CD14-positive monocyte (primary cell): ENCODE data around the gene FBN2. TPM values are rescaled to one million over a fixed set of nuclear protein-coding genes. Genes with fewer than 3 reads are reported as not detected.

Experiments
- DNase-seq, 3 donors: peaks; one replicate each; pipeline ENCODE4 v3.0.0-alpha.2; 2011 to 2022
- H2AFZ ChIP-seq: 2 replicates; pipeline ENCODE4 v1.6.0; 2012; ENCODE audit warnings: mild to moderate bottlenecking, low read depth, low read length, inconsistent platforms; ENCODE audit not compliant: insufficient read depth, poor library complexity, severe bottlenecking
- H3K27ac ChIP-seq, 2 donors: 1 replicate in 1 of 2; 2 replicates in 1 of 2; pipeline ENCODE4 v1.5.1; 2012 to 2013; ENCODE audit warnings: low read length in 2 of 2, control low read depth in 1 of 2, inconsistent platforms in 1 of 2, low read depth in 1 of 2, mild to moderate bottlenecking in 1 of 2
- H3K27me3 ChIP-seq, 2 donors: one replicate each; pipeline versions ENCODE4 v1.6.0 to v1.6.1; 2011 to 2013; ENCODE audit warnings: low read length in 2 of 2; ENCODE audit not compliant: control insufficient read depth in 2 of 2, insufficient read depth in 2 of 2
- H3K36me3 ChIP-seq, 2 donors: replicated peaks in 1 of 2; 1 replicate in 1 of 2; 2 replicates in 1 of 2; pipeline versions ENCODE4 v1.5.1 to v1.6.1; 2012 to 2013; ENCODE audit warnings: low read length in 2 of 2, control low read depth in 1 of 2, inconsistent platforms in 1 of 2, mild to moderate bottlenecking in 1 of 2; ENCODE audit not compliant: insufficient read depth in 2 of 2, control insufficient read depth in 1 of 2
- H3K4me1 ChIP-seq, 2 donors: 1 replicate in 1 of 2; 2 replicates in 1 of 2; pipeline versions ENCODE4 v1.5.1 to v1.6.1; 2012 to 2013; ENCODE audit warnings: low read length in 2 of 2, control low read depth in 1 of 2, inconsistent platforms in 1 of 2, mild to moderate bottlenecking in 1 of 2, moderate library complexity in 1 of 2; ENCODE audit not compliant: insufficient read depth in 2 of 2, control insufficient read depth in 1 of 2
- H3K4me2 ChIP-seq: replicated peaks from 2 replicates; pipeline ENCODE3; 2012; ENCODE audit warnings: low read length, moderate library complexity, mild to moderate bottlenecking; ENCODE audit not compliant: poor library complexity, severe bottlenecking; ENCODE audit errors: extremely low read depth
- H3K4me3 ChIP-seq, 3 experiments: fragments of 200-600 bp in 1 of 3; sonication (generic) in 1 of 3; replicated peaks in 1 of 3; 1 replicate in 2 of 3; 2 replicates in 1 of 3; pipeline ENCODE4 v1.5.1; 2011 to 2013; ENCODE audit warnings: low read length in 3 of 3, mild to moderate bottlenecking in 3 of 3, control low read depth in 2 of 3, low read depth in 2 of 3, inconsistent platforms in 1 of 3, moderate library complexity in 1 of 3
- H3K79me2 ChIP-seq: 2 replicates; pipeline ENCODE4 v1.6.0; 2012; ENCODE audit warnings: mild to moderate bottlenecking, control low read depth, inconsistent platforms, low read length, moderate library complexity; ENCODE audit not compliant: insufficient read depth
- H3K9ac ChIP-seq: 2 replicates; pipeline ENCODE4 v1.6.0; 2017; ENCODE audit warnings: low read length, mild to moderate bottlenecking; ENCODE audit not compliant: insufficient read depth, poor library complexity, severe bottlenecking
- H3K9me3 ChIP-seq, 2 donors: replicated peaks in 1 of 2; 1 replicate in 1 of 2; 2 replicates in 1 of 2; pipeline versions ENCODE4 v1.5.1 to v1.6.1; 2012 to 2013; ENCODE audit warnings: low read length in 2 of 2, control low read depth in 1 of 2; ENCODE audit not compliant: control insufficient read depth in 1 of 2, insufficient read depth in 1 of 2
- H4K20me1 ChIP-seq: 2 replicates; pipeline ENCODE4 v1.6.0; 2012; ENCODE audit warnings: mild to moderate bottlenecking, low read length, control low read depth, moderate library complexity; ENCODE audit not compliant: insufficient read depth
- H3K27ac Mint-ChIP-seq, 7 donors: one replicate each; pipeline ENCODE4 v1.8.0; 2020; ENCODE audit warnings: mild to moderate bottlenecking in 7 of 7, mixed read lengths in 7 of 7, moderate library complexity in 6 of 7, inconsistent platforms in 2 of 7
- H3K27me3 Mint-ChIP-seq, 3 donors: one replicate each; pipeline ENCODE4 v1.8.0; 2021 to 2022; ENCODE audit warnings: low read depth in 3 of 3, mild to moderate bottlenecking in 3 of 3, mixed read lengths in 3 of 3, moderate library complexity in 3 of 3, inconsistent platforms in 1 of 3
- H3K36me3 Mint-ChIP-seq, 2 donors: one replicate each; pipeline ENCODE4 v1.8.0; 2020; ENCODE audit warnings: mixed read lengths in 2 of 2, inconsistent platforms in 1 of 2, mild to moderate bottlenecking in 1 of 2
- H3K4me1 Mint-ChIP-seq: one replicate; pipeline ENCODE4 v1.8.0; 2020; ENCODE audit warnings: mild to moderate bottlenecking, mixed read lengths
- H3K4me3 Mint-ChIP-seq, 2 donors: one replicate each; pipeline ENCODE4 v1.8.0; 2020; ENCODE audit warnings: mild to moderate bottlenecking in 2 of 2, mixed read lengths in 2 of 2, moderate library complexity in 1 of 2
- H3K9me3 Mint-ChIP-seq, 7 donors: one replicate each; pipeline ENCODE4 v1.8.0; 2020 to 2022; ENCODE audit warnings: mixed read lengths in 7 of 7, mild to moderate bottlenecking in 6 of 7, moderate library complexity in 6 of 7, inconsistent platforms in 2 of 7
- CTCF ChIP-seq: fragments of 200-600 bp; IDR thresholded peaks from one replicate; pipeline ENCODE4 v1.8.0; 2022; ENCODE audit warnings: antibody characterized with exemption, mild to moderate bottlenecking
- WGBS: methylation state at CpG from one replicate; pipeline ENCODE4 v1.1.5; 2013; ENCODE audit warnings: missing lambda C conversion rate; ENCODE audit not compliant: insufficient coverage; 5-methylcytosine and 5-hydroxymethylcytosine counted together
- intact Hi-C, 2 donors: fragments of 100-400 bp; cut with micrococcal nuclease; formaldehyde crosslinking; loops; one replicate each; pipeline versions ENCODE4 v1.15.0 to v1.15.1; 2023
- polyA plus RNA-seq, 3 donors: library from polyadenylated mRNA; depleted of rRNA in 1 of 3; unstranded in 2 of 3; stranded (reverse) in 1 of 3; fragments of 300-500 nt in 2 of 3; fragments of >200 nt in 1 of 3; fragmentation: Illumina TruSeq in 2 of 3; gene quantifications; 1 replicate in 2 of 3; 2 replicates in 1 of 3; pipeline ENCODE4 v1.2.3, GENCODE V29; 2012 to 2021

The FBN2 gene
- polyA plus RNA-seq, 3 donors: 0.85 to 19.3 (median 4.2) TPM

DNA sequence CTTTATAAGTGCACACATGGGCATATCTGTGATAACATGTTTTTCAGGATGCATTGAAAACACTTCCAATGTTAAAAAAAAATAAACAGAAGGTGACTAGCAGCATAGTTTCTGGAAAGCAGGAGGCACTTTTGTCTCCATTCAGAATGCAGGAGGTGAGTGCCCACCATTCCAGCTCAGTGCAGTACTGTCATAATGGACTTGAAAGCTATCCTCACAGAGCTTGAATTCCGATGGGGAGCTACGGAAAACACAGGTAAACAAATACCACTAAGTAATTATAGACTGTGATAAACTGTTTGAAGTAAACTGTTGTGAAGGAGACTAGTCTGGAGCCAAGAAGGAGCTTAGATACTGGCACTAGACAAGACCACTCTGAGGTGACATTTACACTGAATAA is 9.9 kb downstream of the FBN2 start:
- no peaks in the 10 kb centered on the region for H3K9me3 Mint-ChIP-seq
- no peak for DNase-seq
- H3K4me1 ChIP-seq: peaks cover 9 to 10% of the 10 kb centered on the region in 2 donors
- no peak for TF ChIP-seq CTCF
- intact Hi-C loops: no loop called here
- H3K27ac ChIP-seq: no peak overlapping the region
- H3K4me2 ChIP-seq: no peak overlapping the region
- peaks cover 53 to 58% of the 10 kb centered on the region in 2 donors for H3K36me3 Mint-ChIP-seq
- peaks cover 25 to 81% of the 10 kb centered on the region in 2 donors for H3K36me3 ChIP-seq
- H3K27ac Mint-ChIP-seq: no peak overlapping the region
- no peak overlapping the region for H2AFZ ChIP-seq
- H3K27me3 Mint-ChIP-seq: peaks cover 0 to 5% (median 0%) of the 10 kb centered on the region in 3 donors
- no peaks in the 10 kb centered on the region for H3K9me3 ChIP-seq
- no peak overlapping the region for H3K4me3 ChIP-seq
- peaks cover 17% of the 10 kb centered on the region for H4K20me1 ChIP-seq
- H3K9ac ChIP-seq: no peak overlapping the region
- no peaks in the 10 kb centered on the region for H3K27me3 ChIP-seq
- H3K4me1 Mint-ChIP-seq: peaks cover 20% of the 10 kb centered on the region
- WGBS: no CpG with 5 or more reads among the region's 2 CpGs
- H3K79me2 ChIP-seq: peaks cover 7% of the 10 kb centered on the region
- no peak overlapping the region for H3K4me3 Mint-ChIP-seq

GRCh38 chr5:128527077-128527476 is 11.0 kb downstream of the FBN2 start:
- Histone ChIP-seq H3K36me3 (peaks cover 20 to 76% of the 10 kb centered on the region in 2 donors), H3K27ac (no peak overlapping the region), H3K4me1 (peaks cover 11 to 18% of the 10 kb centered on the region in 2 donors), H3K79me2 (no peaks in the 10 kb centered on the region), H3K4me2 (no peak overlapping the region), H3K4me3 (no peak overlapping the region), H4K20me1 (peaks cover 8% of the 10 kb centered on the region), H2AFZ (no peak overlapping the region), H3K9ac (no peak overlapping the region), H3K9me3 (no peaks in the 10 kb centered on the region), H3K27me3 (no peaks in the 10 kb centered on the region)
- DNase-seq: no peak
- intact Hi-C loops: no loop called here
- TF ChIP-seq CTCF: no peak
- peaks cover 29% of the 10 kb centered on the region for H3K4me1 Mint-ChIP-seq
- H3K36me3 Mint-ChIP-seq: peaks cover 56 to 59% of the 10 kb centered on the region in 2 donors
- H3K27me3 Mint-ChIP-seq: peaks cover 0 to 5% (median 0%) of the 10 kb centered on the region in 3 donors
- H3K4me3 Mint-ChIP-seq: no peak overlapping the region
- no peak overlapping the region for H3K27ac Mint-ChIP-seq
- no peaks in the 10 kb centered on the region for H3K9me3 Mint-ChIP-seq
